D721Med (cell line): Measurements from ENCODE around the gene E2F6.
"Not testable (repeated sequence)": the region's sequence is repeated elsewhere in the genome, so short reads cannot be mapped to it uniquely, and the experiment has no call there.

Experiments
- DNase-seq: peaks from one replicate; pipeline ENCODE4 v3.0.0; 2011; ENCODE audit warnings: low spot score; ENCODE audit not compliant: insufficient read length
- FAIRE-seq: peaks from 2 replicates; lab custom pipeline; 2011; peaks lifted over from hg19 to GRCh38; lab: Jason Lieb, UNC
- CTCF ChIP-seq: IDR thresholded peaks from 2 replicates; pipeline ENCODE4 v1.5.1; 2012; ENCODE audit warnings: mild to moderate bottlenecking, control low read depth; ENCODE audit not compliant: insufficient read depth; ENCODE audit errors: missing control alignments

Gene E2F6

GRCh38 chr2:11405599-11406266 is 60.2 kb downstream of the E2F6 start:
- FAIRE-seq (no peak), DNase-seq (no peak)
- TF ChIP-seq CTCF, result no peak

- FAIRE-seq, DNase-seq: not testable (repeated sequence)
Measured at GRCh38 chr2:11405074-11405406, 60.9 kb downstream of the E2F6 start.

GRCh38 chr2:11404376-11405073 is 61.4 kb downstream of the E2F6 start:
- TF ChIP-seq CTCF, result no peak

GRCh38 chr2:11402436-11402835 is 63.5 kb downstream of the E2F6 start:
- DNase-seq (no peak), FAIRE-seq (no peak)
- no peak for TF ChIP-seq CTCF

More at GRCh38 chr2:11404376-11405073, 61.4 kb downstream of the E2F6 start:
- DNase-seq (no peak), FAIRE-seq (no peak)

- no peak for FAIRE-seq
- no peak for TF ChIP-seq CTCF
- DNase-seq, result no peak
Measured at GRCh38 chr2:11399438-11399762, 66.6 kb downstream of the E2F6 start.

GRCh38 chr2:11398750-11399437 is 67.1 kb downstream of the E2F6 start:
- FAIRE-seq, result no peak
- no peak for DNase-seq
- no peak for TF ChIP-seq CTCF

- TF ChIP-seq CTCF, result no peak
- FAIRE-seq, result no peak
Measured at GRCh38 chr2:11397513-11397912, 68.4 kb downstream of the E2F6 start.

More at GRCh38 chr2:11397513-11397912, 68.4 kb downstream of the E2F6 start:
- no peak for DNase-seq
